HFF-Myc (cell line): Measurements from ENCODE around the gene DNAH11.

Experiments
- DNase-seq: peaks from one replicate; pipeline ENCODE4 v3.0.0-alpha.2; 2011; ENCODE audit warnings: low read depth; ENCODE audit errors: extremely low read depth
- H3K4me3 ChIP-seq: replicated peaks from 2 replicates; pipeline ENCODE4 v1.5.1; 2011; ENCODE audit warnings: low read depth, mild to moderate bottlenecking, control low read depth, low read length
- TF ChIP-seq, protein P1 (sequence below): IDR thresholded peaks from 2 replicates; pipeline ENCODE4 v1.5.1; 2012; ENCODE audit warnings: mild to moderate bottlenecking, low read depth, low read length, control low read depth; ENCODE audit errors: missing control alignments

Gene DNAH11

DNA sequence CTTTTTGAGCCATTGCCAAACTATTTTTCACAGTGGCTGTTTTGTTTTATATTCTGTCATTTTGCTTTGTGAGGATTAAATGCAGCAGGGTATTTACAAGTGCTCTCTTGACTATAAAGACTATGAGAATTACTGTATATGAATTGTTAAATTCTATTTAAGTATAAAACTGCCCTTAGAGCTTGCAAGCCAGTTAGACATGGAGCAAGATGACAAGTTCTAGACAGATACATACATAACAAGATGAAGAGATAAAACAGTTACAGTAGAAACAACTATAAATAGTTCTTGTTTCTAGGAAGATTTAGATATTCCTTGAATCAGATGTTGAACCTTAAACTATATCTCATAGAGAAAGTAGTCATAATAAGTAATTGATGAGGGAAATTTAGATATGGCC, 60.6 kb downstream of the DNAH11 start:
- no peak overlapping the region for H3K4me3 ChIP-seq
- TF ChIP-seq, protein P1, sequence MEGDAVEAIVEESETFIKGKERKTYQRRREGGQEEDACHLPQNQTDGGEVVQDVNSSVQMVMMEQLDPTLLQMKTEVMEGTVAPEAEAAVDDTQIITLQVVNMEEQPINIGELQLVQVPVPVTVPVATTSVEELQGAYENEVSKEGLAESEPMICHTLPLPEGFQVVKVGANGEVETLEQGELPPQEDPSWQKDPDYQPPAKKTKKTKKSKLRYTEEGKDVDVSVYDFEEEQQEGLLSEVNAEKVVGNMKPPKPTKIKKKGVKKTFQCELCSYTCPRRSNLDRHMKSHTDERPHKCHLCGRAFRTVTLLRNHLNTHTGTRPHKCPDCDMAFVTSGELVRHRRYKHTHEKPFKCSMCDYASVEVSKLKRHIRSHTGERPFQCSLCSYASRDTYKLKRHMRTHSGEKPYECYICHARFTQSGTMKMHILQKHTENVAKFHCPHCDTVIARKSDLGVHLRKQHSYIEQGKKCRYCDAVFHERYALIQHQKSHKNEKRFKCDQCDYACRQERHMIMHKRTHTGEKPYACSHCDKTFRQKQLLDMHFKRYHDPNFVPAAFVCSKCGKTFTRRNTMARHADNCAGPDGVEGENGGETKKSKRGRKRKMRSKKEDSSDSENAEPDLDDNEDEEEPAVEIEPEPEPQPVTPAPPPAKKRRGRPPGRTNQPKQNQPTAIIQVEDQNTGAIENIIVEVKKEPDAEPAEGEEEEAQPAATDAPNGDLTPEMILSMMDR = no peak
- DNase-seq = no peak

DNA sequence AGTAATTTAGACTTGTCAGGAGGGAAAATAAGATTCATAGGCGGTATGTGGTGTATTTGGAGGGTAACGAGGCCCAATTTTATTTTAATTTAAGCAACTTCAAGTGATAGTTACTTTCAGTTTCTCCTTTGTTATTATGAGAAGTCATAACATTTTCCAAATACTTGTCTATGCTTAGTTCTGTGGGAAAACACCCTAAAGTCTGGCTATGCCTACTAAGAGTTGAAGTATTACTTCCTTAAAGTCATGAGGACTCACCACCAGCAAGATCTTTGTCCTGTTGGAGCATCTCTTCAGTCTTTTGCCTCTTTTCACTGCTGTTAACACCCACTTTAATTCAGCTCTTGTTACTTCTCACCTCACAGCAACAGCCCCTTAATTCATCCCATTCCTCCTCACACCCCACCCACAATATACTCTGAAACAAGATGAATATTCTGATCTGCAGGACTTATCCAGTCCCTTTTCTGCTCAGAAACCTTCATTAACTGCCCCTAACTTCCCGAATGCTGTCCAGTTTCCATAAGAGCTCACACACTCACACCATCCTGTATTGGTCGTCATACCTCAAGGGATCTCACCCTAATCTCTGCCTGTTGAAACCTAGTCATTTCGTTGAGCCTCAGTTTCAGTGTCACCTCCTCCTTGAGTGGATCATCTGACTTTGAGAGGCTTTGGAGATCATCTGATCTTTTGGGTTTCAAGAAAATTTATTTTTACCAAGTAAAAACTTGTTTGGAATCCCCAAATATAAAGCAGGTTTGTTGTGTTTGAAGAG, 61.3 kb downstream of the DNAH11 start:
- no peak overlapping the region for H3K4me3 ChIP-seq
- DNase-seq = no peak
- TF ChIP-seq, protein P1 = no peak

DNA sequence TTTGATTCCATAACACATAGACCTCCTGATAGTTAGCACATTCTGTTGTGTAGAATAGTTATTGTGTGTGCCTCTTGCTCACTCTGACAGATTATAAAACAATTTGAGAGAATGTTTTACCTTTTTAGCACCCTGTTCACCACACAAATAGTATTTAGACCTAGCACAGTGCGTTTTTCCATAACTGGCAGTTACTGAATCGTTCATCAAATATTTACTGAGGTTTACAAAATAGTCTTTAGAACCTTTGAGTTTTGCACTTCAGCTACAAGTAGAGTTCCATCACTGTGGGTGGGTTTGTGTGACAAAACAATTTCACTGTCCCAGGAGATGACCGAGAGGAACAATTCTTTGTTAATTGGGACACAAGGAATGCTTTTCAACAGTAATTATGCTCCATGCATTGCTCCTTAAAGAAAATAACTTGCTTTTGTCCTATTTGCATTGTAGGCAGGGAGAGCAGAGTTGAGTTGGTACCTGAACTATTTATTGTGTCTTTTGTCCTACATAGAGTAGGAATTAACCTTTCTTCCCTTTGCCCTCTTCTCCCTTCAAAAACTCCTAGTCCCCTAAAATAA, 62.3 kb downstream of the DNAH11 start:
- TF ChIP-seq, protein P1 = no peak
- no peak for DNase-seq
- H3K4me3 ChIP-seq = no peak overlapping the region

DNA sequence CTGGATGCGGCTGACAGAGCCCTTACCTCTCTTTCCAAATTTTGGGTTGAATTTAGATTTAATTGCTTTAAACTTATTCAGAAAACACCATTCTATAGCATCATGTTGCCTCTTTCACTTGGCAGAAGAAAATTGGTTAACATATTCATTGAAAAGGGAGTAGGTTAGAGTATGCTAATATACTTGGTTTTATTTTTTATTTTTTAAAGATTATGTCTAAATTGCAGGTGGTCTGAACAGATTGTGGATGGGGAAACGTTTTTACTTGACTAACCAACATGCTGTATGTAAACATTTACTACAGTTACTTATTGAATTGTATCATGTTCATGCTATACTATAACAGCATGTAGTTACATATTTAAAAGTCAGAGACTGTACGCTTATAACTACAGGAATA, 65.6 kb downstream of the DNAH11 start:
- DNase-seq = no peak
- TF ChIP-seq, protein P1 = no peak
- no peak overlapping the region for H3K4me3 ChIP-seq

DNA sequence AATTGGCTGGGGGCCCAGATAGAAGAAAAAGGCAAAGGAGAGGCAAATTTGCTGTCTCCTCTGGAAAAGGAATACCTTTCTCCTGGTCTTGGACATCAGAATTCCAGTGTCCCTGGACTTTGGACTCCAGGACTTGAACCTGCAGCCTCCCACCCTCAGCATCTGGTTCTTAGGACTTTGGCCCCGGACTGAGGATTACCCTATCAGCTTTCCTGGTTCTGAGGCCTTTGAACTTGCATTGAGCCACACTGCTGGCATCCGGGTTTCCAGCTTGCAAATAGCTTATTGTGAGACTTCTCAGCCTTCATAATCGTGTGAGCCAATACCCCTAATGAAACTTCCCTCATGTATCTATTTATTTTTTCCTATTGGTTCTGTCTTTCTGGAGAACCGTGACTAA, 68.3 kb downstream of the DNAH11 start:
- TF ChIP-seq, protein P1 = no peak
- DNase-seq = no peak

DNA sequence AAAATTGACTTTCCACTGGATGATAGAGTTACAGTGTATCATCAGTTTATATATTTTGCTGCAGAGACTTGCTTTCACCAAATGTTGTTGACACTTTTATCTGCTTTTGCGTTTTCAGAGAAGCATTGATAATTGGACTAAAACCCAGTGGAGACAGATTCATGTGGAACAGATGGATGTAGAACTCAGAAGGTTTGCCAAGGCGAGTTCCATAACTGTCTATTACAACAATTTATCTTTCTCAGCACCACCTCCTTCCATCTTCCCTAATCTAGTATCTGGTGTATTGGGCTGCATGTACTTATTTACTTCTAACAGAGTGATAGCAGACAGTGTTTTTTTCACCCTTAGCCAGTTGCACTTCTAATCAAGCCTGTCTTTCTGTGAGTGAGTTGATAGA, 73.3 kb downstream of the DNAH11 start:
- no peak for DNase-seq
- TF ChIP-seq, protein P1 = no peak
- H3K4me3 ChIP-seq = no peak overlapping the region

More for the DNA sequence above, 68.3 kb downstream of the DNAH11 start:
- H3K4me3 ChIP-seq = no peak overlapping the region
